ENCODE data around the gene ELF5.

ELF5 gene

GRCh38 chr11:34454308-34455032, 59.1 kb downstream of the ELF5 start:
- DNase-seq (ENCODE audit: low read depth in 3 of 3) = no peak

- no peak for DNase-seq (ENCODE audit: low read depth in 3 of 3)
These were observed 62.5 kb downstream of the ELF5 start for GRCh38 chr11:34451053-34451452.

GRCh38 chr11:34449013-34449412, 64.6 kb downstream of the ELF5 start:
- DNase-seq (ENCODE audit: low read depth in 3 of 3) = no peak

GRCh38 chr11:34448223-34448994, 65.2 kb downstream of the ELF5 start:
- no peak for DNase-seq (ENCODE audit: low read depth in 3 of 3)

- DNase-seq (ENCODE audit: low read depth in 3 of 3) = no peak
These were observed 66.5 kb downstream of the ELF5 start for GRCh38 chr11:34447044-34447443.

GRCh38 chr11:34446386-34446785, 67.2 kb downstream of the ELF5 start:
- DNase-seq (ENCODE audit: low read depth in 3 of 3) = no peak

- no peak for DNase-seq (ENCODE audit: low read depth in 3 of 3)
These were observed 67.6 kb downstream of the ELF5 start for GRCh38 chr11:34445956-34446355.

GRCh38 chr11:34444428-34444827, 69.2 kb downstream of the ELF5 start:
- no peak for DNase-seq (ENCODE audit: low read depth in 3 of 3)

GRCh38 chr11:34443136-34443535, 70.5 kb downstream of the ELF5 start:
- DNase-seq (ENCODE audit: low read depth in 3 of 3) = no peak

- no peak for DNase-seq (ENCODE audit: low read depth in 3 of 3)
These were observed 71.8 kb downstream of the ELF5 start for GRCh38 chr11:34441814-34442213.

GRCh38 chr11:34439610-34440198, 73.9 kb downstream of the ELF5 start:
- DNase-seq (ENCODE audit: low read depth in 3 of 3) = no peak

GRCh38 chr11:34438529-34439507, 74.8 kb downstream of the ELF5 start, which contains the start of gene CAT:
Gene CAT, plus strand, starts transcription at chr11:34438934. Its CDS starts 80 bp downstream, at chr11:34439014.
- peak; percentile 95 to 97 (median 97) for DNase-seq (ENCODE audit: low read depth in 3 of 3)

GRCh38 chr11:34437224-34438125, 76.1 kb downstream of the ELF5 start:
- DNase-seq (ENCODE audit: low read depth in 3 of 3) = no peak

- DNase-seq (ENCODE audit: low read depth in 3 of 3) = no peak
These were observed 79.7 kb downstream of the ELF5 start for GRCh38 chr11:34433899-34434298.

GRCh38 chr11:34432822-34433221, 80.8 kb downstream of the ELF5 start:
- no peak for DNase-seq (ENCODE audit: low read depth in 3 of 3)

- DNase-seq (ENCODE audit: low read depth in 3 of 3) = no peak
These were observed 81.6 kb downstream of the ELF5 start for GRCh38 chr11:34431979-34432378.

Measured in stimulated activated CD4-positive, alpha-beta T cell treated with anti-CD3 and anti-CD28 coated beads, TNF-alpha, amount 100 ng/mL, for 4 hours (primary cell).